ENCODE measurements around the gene SHC1.

Gene SHC1

DNA sequence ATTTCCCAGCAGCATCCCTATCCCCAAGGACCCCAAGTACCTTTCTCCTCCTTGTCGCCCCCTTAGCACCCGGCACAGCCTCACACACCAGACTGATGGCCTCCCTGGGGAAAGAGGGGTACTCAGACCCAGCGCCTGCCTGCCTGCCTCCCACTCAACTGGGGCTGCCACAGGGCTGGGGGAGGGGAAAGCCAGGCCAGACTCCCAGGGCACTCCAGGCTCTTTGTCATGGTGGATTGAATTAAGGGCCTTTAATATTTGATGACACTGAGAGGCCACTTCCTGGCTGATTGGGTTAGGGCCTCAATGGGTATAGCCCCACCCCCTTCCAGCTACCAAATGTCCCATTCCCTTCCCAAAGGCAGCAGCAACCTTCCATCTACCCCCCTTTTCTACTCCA lies 1.8 kb downstream of the SHC1 start:
- TF ChIP-seq, protein P1, sequence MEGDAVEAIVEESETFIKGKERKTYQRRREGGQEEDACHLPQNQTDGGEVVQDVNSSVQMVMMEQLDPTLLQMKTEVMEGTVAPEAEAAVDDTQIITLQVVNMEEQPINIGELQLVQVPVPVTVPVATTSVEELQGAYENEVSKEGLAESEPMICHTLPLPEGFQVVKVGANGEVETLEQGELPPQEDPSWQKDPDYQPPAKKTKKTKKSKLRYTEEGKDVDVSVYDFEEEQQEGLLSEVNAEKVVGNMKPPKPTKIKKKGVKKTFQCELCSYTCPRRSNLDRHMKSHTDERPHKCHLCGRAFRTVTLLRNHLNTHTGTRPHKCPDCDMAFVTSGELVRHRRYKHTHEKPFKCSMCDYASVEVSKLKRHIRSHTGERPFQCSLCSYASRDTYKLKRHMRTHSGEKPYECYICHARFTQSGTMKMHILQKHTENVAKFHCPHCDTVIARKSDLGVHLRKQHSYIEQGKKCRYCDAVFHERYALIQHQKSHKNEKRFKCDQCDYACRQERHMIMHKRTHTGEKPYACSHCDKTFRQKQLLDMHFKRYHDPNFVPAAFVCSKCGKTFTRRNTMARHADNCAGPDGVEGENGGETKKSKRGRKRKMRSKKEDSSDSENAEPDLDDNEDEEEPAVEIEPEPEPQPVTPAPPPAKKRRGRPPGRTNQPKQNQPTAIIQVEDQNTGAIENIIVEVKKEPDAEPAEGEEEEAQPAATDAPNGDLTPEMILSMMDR (IDR thresholded peaks at IDR 0.05; ENCODE audit: low read depth, low read length), result no peak
- no peak for DNase-seq (ENCODE audit: extremely low read depth, low read depth)

DNA sequence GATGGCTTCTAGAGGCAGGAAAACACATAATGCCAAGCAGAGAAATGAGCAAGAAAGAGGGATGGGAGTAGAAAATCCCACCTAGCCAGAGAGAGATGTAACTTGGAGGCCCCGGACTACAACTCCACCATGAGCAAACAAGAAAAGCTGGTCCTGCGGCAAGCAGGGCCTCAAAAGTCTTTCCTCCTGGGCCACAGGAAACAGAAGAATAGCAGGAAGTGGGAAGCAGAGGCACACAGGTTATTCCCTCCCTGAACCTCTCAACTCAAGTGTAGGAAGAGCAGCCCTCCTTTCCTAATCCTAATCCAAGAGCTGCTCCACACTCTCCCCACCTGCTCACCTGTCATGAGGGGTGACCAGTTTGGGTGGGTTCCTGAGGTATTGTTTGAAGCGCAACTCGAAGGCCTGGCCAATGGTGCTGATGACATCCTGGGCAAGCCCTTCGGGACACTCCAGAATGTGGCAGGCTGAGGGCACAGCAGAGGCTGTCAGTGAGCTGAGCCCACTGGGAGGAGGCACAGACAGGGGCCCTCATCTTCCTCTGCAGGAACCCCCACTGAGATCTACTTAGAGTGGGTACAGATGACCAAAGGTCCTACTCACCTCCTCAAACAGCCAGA lies 3.1 kb downstream of the SHC1 start:
- TF ChIP-seq, protein P1 (IDR thresholded peaks at IDR 0.05; ENCODE audit: low read depth, low read length), result no peak

DNA sequence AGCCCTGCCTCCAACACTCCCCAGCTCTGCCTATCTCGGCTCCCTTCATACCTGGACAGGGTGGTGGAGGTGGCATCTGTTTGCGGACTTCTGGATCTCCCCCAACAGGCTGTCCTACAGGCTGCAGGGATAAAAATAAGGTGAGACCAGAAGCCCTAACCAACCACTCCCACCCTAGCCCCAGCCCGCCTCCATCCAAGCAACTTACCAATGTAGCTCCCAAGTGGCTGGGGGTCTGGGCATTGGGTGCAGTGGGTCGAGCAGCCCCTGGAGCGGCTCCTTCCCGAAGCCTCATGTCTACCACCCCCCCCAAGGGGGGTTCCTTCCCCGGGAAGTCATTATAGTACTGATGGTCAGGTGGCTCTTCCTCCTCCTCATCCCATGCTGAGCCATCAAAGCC lies 4.4 kb downstream of the SHC1 start:
- TF ChIP-seq, protein P1 (IDR thresholded peaks at IDR 0.05; ENCODE audit: low read depth, low read length), result no peak
- no peak for DNase-seq (ENCODE audit: extremely low read depth, low read depth)

More for the DNA sequence above, 3.1 kb downstream of the SHC1 start:
- DNase-seq (ENCODE audit: extremely low read depth, low read depth), result no peak

DNA sequence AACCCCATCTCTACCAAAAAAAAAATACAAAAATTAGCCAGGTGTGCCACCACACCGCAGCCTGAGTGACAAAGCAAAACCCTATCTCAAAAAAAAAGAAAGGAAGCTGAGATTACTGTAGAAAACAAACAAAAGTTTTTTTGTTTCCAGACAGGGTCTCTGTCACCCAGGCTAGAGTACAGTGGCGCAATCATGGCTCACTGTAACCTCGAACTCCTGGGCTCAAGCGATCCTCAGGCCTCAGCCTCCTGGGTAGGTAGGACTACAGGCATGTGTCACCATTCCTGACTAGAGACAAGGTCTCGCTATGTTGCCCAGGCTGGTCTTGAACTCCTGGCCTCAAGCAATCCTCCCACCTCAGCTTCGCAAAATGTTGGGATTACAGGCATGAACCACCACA lies 6.2 kb downstream of the SHC1 start:
- TF ChIP-seq, protein P1 (IDR thresholded peaks at IDR 0.05; ENCODE audit: low read depth, low read length), result no peak
- no peak for DNase-seq (ENCODE audit: extremely low read depth, low read depth)

DNA sequence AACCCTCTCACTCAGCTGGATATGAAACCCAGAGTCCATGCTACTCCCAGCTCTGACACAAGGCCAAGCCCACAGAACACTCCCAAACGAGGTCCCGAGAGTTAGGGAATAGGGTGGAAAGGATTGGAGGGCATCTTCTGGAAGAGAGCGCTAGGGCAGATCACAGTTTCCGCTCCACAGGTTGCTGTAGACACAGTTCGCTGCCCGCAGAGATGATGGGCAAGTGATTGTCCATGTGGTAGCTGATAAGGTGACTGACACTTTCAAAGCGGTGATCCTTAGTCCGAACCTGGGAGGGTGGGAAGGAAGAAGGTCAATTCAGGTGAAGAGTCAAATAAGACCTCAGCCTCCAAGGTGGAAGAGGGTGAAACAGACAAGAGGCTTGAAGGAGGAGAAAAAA lies 6.9 kb downstream of the SHC1 start:
- no peak for DNase-seq (ENCODE audit: extremely low read depth, low read depth)
- TF ChIP-seq, protein P1 (IDR thresholded peaks at IDR 0.05; ENCODE audit: low read depth, low read length), result no peak

DNA sequence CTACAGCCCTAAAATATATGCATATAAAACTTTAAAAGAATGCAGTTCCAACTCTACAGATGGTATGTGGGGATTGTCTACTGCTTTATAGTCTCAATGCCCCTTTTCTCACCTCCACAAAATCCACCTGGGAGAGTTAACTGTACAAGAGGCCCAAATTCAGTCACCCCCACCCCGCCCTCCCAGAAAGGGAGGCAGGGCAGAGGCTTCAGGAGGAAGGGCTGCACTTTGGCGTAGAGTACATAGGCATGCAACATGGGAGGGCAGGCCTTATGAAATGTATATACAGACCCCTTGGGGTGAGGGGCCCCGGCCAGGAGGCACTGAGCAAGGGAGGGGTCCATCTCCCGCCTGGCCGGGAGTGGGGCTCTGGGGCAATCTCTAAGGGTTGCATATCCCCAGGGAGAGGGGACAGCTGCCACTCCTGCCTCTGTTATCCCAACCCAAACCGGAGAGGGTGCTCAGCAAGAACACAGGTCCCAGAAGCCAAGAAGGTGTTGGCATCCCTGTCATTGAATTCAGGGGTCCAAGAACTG lies 7.7 kb downstream of the SHC1 start:
- no peak for DNase-seq (ENCODE audit: extremely low read depth, low read depth)
- TF ChIP-seq, protein P1 (IDR thresholded peaks at IDR 0.05; ENCODE audit: low read depth, low read length), result no peak

DNA sequence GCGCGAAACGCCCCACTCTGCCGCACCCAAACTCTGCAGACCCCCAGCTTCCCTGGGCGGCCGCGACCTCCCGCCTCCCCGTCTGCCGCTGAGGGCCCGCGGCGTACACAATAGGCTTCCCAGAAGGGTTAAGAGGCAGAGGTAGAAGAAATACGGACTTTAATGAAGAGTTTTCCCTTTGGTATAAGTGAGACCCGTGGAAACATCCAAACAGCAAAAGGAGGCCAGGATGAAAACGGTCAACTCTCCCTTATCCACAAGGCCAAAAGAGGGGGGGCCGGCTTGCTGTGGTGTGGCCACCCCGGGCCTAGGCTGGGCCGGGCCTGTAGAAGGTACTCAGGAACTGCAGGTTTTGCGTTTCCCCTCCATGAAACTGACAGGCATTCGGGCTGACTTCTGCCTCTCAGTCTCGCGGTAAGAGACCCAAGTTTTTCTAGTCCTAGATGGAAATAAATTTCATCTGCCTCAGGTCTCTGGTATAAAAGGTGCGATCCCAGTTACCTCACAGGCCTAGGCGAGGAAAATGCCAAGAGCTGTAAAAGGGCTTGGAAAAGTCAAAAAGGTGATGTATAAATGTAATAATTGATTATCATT lies 8.3 kb downstream of the SHC1 start:
- TF ChIP-seq, protein P1 (IDR thresholded peaks at IDR 0.05; ENCODE audit: low read depth, low read length), result no peak
- no peak for DNase-seq (ENCODE audit: extremely low read depth, low read depth)
